SK-N-SH treated with all-trans-retinoic acid at 6 μM for 48 hours (cell line): ENCODE data around the gene GSS.

Experiments used
- ATAC-seq: fragments of 200-7000 bp; cut with Tn5 transposase; 3 replicates; pipeline ENCODE4 v1.9.1; 2020; ENCODE audit warnings: mild to moderate bottlenecking, moderate library complexity
- ARNTL ChIP-seq: fragments of 450-650 bp; formaldehyde crosslinking; IDR thresholded peaks from 2 replicates; pipeline ENCODE4 v1.5.0; 2020; ENCODE audit warnings: low read depth, mild to moderate bottlenecking, moderate library complexity, borderline replicate concordance
- BACH2 ChIP-seq: fragments of 250-450 bp; sonication (Bioruptor Pico); IDR thresholded peaks from 2 replicates; pipeline ENCODE4 v1.9.0; 2021; ENCODE audit warnings: mild to moderate bottlenecking, borderline replicate concordance
- ESRRG ChIP-seq: fragments of 250-450 bp; sonication (Bioruptor Pico); IDR thresholded peaks from 2 replicates; pipeline ENCODE4 v1.6.1; 2021; ENCODE audit warnings: mild to moderate bottlenecking
- GLIS3 ChIP-seq: fragments of 250-450 bp; sonication (Bioruptor Pico); IDR thresholded peaks from 2 replicates; pipeline ENCODE4 v1.5.0; 2020; ENCODE audit warnings: mild to moderate bottlenecking, moderate library complexity
- ISL1 ChIP-seq: fragments of 250-450 bp; sonication (Bioruptor Pico); IDR thresholded peaks from 2 replicates; pipeline ENCODE4 v2.1.2; 2022; ENCODE audit warnings: mild to moderate bottlenecking, moderate library complexity
- OSR1 ChIP-seq: fragments of 250-450 bp; sonication (Bioruptor Pico); IDR thresholded peaks from 2 replicates; pipeline ENCODE4 v1.8.0; 2022; ENCODE audit warnings: moderate library complexity, mild to moderate bottlenecking, inconsistent platforms
- PPARA ChIP-seq: fragments of 250-450 bp; sonication (Bioruptor Pico); IDR thresholded peaks from 2 replicates; pipeline ENCODE4 v1.5.0; 2020; ENCODE audit warnings: mild to moderate bottlenecking, borderline replicate concordance
- RARB ChIP-seq: fragments of 250-450 bp; sonication (Bioruptor Pico); IDR thresholded peaks from 2 replicates; pipeline ENCODE4 v1.8.0; 2021; ENCODE audit warnings: mild to moderate bottlenecking, moderate library complexity
- SNAI2 ChIP-seq: fragments of 250-450 bp; sonication (Bioruptor Pico); IDR thresholded peaks from 2 replicates; pipeline ENCODE4 v1.5.0; 2020; ENCODE audit warnings: mild to moderate bottlenecking, moderate library complexity
- TCF4 ChIP-seq: fragments of 250-450 bp; sonication (Bioruptor Pico); IDR thresholded peaks from 2 replicates; pipeline ENCODE4 v1.8.0; 2021; ENCODE audit warnings: mild to moderate bottlenecking, moderate library complexity, borderline replicate concordance
- ZC3H10 ChIP-seq: fragments of 250-450 bp; sonication (Bioruptor Pico); IDR thresholded peaks from 2 replicates; pipeline ENCODE4 v1.5.1; 2021; ENCODE audit warnings: mild to moderate bottlenecking, moderate library complexity
- ZFP30 ChIP-seq: fragments of 450-650 bp; formaldehyde crosslinking; IDR thresholded peaks from 2 replicates; pipeline ENCODE4 v1.5.0; 2022; ENCODE audit warnings: mild to moderate bottlenecking, moderate library complexity
- ZNF565 ChIP-seq: fragments of 450-650 bp; formaldehyde crosslinking; conservative IDR thresholded peaks from 2 replicates; pipeline ENCODE4 v1.5.0; 2020; ENCODE audit warnings: low read depth, mild to moderate bottlenecking, moderate library complexity
- ZNF70 ChIP-seq: fragments of 450-650 bp; formaldehyde crosslinking; IDR thresholded peaks from 2 replicates; pipeline ENCODE4 v1.5.0; 2020; ENCODE audit warnings: mild to moderate bottlenecking, moderate library complexity
- ZNF8 ChIP-seq: fragments of 450-650 bp; formaldehyde crosslinking; IDR thresholded peaks from 2 replicates; pipeline ENCODE4 v1.5.0; 2020; ENCODE audit warnings: mild to moderate bottlenecking, moderate library complexity
- TF ChIP-seq, protein P1 (sequence below): fragments of 250-450 bp; sonication (Bioruptor Pico); IDR thresholded peaks from 2 replicates; pipeline ENCODE4 v1.5.1; 2021; ENCODE audit warnings: mild to moderate bottlenecking, moderate library complexity
- TF ChIP-seq, protein P2 (sequence below): fragments of 250-450 bp; sonication (Bioruptor Pico); IDR thresholded peaks from 2 replicates; pipeline ENCODE4 v1.8.0; 2021; ENCODE audit warnings: low read depth, mild to moderate bottlenecking, moderate library complexity, borderline replicate concordance
- TF ChIP-seq, protein P3 (sequence below): fragments of 250-450 bp; sonication (Bioruptor Pico); IDR thresholded peaks from 2 replicates; pipeline ENCODE4 v1.8.0; 2020; ENCODE audit warnings: mild to moderate bottlenecking, moderate library complexity, borderline replicate concordance
- TF ChIP-seq, protein P4 (sequence below): fragments of 250-450 bp; sonication (Bioruptor Pico); IDR thresholded peaks from 2 replicates; pipeline ENCODE4 v1.5.1; 2020; ENCODE audit warnings: low read depth, mild to moderate bottlenecking, moderate library complexity
- TF ChIP-seq, protein P5 (sequence below): fragments of 250-450 bp; sonication (Bioruptor Pico); IDR thresholded peaks from 2 replicates; pipeline ENCODE4 v1.5.0; 2020; ENCODE audit warnings: mild to moderate bottlenecking, moderate library complexity

The GSS gene

DNA sequence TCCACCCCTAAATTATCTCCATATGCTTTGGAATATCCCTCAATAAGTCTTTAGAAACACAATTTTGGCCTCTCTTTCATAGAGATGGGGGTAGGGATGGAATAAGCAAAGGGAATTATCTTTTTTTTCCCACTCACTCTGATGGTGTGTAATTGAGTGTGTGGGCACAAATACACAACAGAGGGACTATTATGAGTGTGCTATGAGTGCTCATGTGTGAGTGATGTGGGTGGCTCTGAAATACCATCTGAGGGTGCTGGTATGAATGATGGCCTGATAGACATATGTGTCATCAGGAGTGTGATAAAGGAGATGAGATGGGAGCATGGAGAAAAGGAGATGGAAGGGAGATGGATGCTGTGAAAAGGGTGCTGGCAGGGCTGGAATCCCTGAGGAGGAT, 35.6 kb downstream of the GSS start:
- ATAC-seq = no peak
- TF ChIP-seq SNAI2 (CRISPR knock-in tag) (no peak), ISL1 (CRISPR knock-in tag) (no peak), ARNTL (no peak), ZNF70 (CRISPR knock-in tag) (no peak), RARB (CRISPR knock-in tag) (no peak), TCF4 (no peak), ZC3H10 (CRISPR knock-in tag) (no peak), ESRRG (no peak), PPARA (CRISPR knock-in tag) (no peak), ZNF8 (CRISPR knock-in tag) (no peak), ZFP30 (CRISPR knock-in tag) (no peak), ZNF565 (CRISPR knock-in tag) (no peak), BACH2 (CRISPR knock-in tag) (no peak)
- TF ChIP-seq, protein P1, sequence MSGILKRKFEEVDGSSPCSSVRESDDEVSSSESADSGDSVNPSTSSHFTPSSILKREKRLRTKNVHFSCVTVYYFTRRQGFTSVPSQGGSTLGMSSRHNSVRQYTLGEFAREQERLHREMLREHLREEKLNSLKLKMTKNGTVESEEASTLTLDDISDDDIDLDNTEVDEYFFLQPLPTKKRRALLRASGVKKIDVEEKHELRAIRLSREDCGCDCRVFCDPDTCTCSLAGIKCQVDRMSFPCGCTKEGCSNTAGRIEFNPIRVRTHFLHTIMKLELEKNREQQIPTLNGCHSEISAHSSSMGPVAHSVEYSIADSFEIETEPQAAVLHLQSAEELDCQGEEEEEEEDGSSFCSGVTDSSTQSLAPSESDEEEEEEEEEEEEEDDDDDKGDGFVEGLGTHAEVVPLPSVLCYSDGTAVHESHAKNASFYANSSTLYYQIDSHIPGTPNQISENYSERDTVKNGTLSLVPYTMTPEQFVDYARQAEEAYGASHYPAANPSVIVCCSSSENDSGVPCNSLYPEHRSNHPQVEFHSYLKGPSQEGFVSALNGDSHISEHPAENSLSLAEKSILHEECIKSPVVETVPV (CRISPR knock-in tag) = no peak
- TF ChIP-seq, protein P2, sequence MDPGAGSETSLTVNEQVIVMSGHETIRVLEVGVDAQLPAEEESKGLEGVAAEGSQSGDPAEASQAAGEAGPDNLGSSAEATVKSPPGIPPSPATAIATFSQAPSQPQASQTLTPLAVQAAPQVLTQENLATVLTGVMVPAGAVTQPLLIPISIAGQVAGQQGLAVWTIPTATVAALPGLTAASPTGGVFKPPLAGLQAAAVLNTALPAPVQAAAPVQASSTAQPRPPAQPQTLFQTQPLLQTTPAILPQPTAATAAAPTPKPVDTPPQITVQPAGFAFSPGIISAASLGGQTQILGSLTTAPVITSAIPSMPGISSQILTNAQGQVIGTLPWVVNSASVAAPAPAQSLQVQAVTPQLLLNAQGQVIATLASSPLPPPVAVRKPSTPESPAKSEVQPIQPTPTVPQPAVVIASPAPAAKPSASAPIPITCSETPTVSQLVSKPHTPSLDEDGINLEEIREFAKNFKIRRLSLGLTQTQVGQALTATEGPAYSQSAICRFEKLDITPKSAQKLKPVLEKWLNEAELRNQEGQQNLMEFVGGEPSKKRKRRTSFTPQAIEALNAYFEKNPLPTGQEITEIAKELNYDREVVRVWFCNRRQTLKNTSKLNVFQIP = no peak
- TF ChIP-seq, protein P3, sequence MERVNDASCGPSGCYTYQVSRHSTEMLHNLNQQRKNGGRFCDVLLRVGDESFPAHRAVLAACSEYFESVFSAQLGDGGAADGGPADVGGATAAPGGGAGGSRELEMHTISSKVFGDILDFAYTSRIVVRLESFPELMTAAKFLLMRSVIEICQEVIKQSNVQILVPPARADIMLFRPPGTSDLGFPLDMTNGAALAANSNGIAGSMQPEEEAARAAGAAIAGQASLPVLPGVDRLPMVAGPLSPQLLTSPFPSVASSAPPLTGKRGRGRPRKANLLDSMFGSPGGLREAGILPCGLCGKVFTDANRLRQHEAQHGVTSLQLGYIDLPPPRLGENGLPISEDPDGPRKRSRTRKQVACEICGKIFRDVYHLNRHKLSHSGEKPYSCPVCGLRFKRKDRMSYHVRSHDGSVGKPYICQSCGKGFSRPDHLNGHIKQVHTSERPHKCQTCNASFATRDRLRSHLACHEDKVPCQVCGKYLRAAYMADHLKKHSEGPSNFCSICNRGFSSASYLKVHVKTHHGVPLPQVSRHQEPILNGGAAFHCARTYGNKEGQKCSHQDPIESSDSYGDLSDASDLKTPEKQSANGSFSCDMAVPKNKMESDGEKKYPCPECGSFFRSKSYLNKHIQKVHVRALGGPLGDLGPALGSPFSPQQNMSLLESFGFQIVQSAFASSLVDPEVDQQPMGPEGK (CRISPR knock-in tag) = no peak
- TF ChIP-seq, protein P4, sequence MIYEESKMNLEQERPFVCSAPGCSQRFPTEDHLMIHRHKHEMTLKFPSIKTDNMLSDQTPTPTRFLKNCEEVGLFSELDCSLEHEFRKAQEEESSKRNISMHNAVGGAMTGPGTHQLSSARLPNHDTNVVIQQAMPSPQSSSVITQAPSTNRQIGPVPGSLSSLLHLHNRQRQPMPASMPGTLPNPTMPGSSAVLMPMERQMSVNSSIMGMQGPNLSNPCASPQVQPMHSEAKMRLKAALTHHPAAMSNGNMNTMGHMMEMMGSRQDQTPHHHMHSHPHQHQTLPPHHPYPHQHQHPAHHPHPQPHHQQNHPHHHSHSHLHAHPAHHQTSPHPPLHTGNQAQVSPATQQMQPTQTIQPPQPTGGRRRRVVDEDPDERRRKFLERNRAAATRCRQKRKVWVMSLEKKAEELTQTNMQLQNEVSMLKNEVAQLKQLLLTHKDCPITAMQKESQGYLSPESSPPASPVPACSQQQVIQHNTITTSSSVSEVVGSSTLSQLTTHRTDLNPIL (CRISPR knock-in tag) = no peak

DNA sequence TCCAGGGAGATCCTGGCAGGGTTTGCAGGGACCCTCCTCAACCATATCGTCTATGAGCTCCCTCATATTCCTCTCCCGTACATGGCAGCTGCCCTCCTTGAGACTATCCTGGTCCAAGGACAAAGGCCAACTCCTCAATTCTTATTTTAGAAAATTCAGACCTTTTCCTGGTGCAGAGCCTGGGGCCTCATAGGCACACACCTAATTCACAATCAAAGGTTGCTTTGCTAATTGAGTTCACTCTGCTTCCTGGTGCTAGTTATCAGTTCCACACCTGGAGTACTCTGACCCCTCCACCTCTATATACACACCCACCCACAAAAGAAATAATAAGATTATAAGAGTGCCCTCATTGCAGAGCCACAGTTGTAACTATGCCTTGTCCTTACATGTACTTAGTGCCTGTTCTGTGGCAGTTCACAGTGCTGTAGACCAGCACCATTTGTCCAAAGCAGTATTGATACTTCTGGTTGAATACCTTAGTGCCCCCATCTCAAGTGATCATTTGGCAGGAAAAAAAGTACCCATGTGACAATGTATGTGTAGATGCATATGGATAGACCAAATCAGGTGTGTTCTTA, 38.7 kb downstream of the GSS start:
- no peak for ATAC-seq
- TF ChIP-seq ESRRG = no peak
- TF ChIP-seq, protein P1 (CRISPR knock-in tag) = no peak
- no peak for TF ChIP-seq ZFP30 (CRISPR knock-in tag)
- TF ChIP-seq RARB (CRISPR knock-in tag) = no peak
- TF ChIP-seq ZNF565 (CRISPR knock-in tag) = no peak
- no peak for TF ChIP-seq OSR1 (CRISPR knock-in tag)

DNA sequence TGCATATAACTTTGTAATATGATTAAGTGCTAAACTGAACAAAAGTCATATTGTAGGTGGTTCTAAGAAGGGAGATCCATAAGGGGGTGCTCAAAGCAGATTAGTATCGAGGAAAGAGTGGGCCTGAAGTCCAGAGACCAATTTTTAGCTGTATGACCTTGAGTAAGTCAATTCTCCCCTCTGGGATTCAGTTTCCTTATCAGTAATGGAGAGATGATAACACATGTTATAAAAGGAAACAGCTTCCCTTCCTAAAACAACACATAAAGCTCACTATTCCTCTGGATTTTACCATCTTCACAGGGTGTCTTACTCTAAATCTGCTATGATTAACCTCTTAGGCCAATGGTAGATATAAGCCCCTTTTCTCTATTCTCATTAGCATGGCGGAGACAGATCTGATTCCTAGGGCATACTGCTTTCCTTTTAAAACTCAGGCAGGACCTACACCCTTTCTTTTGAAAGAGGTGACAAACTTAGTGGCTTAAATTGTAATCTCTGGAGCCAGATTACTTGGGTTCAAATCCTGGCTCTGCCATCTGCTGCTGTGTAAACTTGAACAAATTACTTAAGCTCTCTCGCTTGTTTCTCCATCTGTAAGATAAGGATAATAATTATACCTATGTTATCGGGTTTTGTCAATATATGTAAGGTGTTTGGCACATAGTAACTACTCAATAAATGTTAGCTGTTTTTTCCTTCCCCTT, 39.7 kb downstream of the GSS start:
- no peak for ATAC-seq
- TF ChIP-seq GLIS3 (CRISPR knock-in tag) (no peak), TCF4 (no peak), ESRRG (no peak), BACH2 (CRISPR knock-in tag) (no peak), PPARA (CRISPR knock-in tag) (no peak)
- TF ChIP-seq, protein P5, sequence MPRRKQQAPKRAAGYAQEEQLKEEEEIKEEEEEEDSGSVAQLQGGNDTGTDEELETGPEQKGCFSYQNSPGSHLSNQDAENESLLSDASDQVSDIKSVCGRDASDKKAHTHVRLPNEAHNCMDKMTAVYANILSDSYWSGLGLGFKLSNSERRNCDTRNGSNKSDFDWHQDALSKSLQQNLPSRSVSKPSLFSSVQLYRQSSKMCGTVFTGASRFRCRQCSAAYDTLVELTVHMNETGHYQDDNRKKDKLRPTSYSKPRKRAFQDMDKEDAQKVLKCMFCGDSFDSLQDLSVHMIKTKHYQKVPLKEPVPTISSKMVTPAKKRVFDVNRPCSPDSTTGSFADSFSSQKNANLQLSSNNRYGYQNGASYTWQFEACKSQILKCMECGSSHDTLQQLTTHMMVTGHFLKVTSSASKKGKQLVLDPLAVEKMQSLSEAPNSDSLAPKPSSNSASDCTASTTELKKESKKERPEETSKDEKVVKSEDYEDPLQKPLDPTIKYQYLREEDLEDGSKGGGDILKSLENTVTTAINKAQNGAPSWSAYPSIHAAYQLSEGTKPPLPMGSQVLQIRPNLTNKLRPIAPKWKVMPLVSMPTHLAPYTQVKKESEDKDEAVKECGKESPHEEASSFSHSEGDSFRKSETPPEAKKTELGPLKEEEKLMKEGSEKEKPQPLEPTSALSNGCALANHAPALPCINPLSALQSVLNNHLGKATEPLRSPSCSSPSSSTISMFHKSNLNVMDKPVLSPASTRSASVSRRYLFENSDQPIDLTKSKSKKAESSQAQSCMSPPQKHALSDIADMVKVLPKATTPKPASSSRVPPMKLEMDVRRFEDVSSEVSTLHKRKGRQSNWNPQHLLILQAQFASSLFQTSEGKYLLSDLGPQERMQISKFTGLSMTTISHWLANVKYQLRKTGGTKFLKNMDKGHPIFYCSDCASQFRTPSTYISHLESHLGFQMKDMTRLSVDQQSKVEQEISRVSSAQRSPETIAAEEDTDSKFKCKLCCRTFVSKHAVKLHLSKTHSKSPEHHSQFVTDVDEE (CRISPR knock-in tag) = no peak
- TF ChIP-seq, protein P3 (CRISPR knock-in tag) = no peak
- TF ChIP-seq, protein P4 (CRISPR knock-in tag) = no peak
- TF ChIP-seq, protein P2 = no peak
